ENCODE data around the gene TLE2.
"Not testable (repeated sequence)": the region's sequence is repeated elsewhere in the genome, so short reads cannot be mapped to it uniquely, and the experiment has no call there.

TLE2 gene

GRCh38 chr19:3041761-3042620, 12.9 kb upstream of the TLE2 start:
- H3K27ac Mint-ChIP-seq: no peak overlapping the region
- no peak for DNase-seq
- H3K27me3 Mint-ChIP-seq (ENCODE audit: low read depth, poor library complexity): peaks cover 89% of the 10 kb centered on the region
- H3K36me3 Mint-ChIP-seq (ENCODE audit: low read depth): no peaks in the 10 kb centered on the region
- H3K4me3 Mint-ChIP-seq: peak overlapping the region; percentile 19
- H3K4me1 Mint-ChIP-seq: peaks cover 12% of the 10 kb centered on the region
- H3K9me3 Mint-ChIP-seq: no peaks in the 10 kb centered on the region
- no peak for TF ChIP-seq CTCF (IDR thresholded peaks at IDR 0.05)

- no peak for TF ChIP-seq CTCF (IDR thresholded peaks at IDR 0.05)
- peaks cover 94% of the 10 kb centered on the region for H3K27me3 Mint-ChIP-seq (ENCODE audit: low read depth, poor library complexity)
- H3K4me3 Mint-ChIP-seq: peak overlapping the region; percentile 24
- H3K9me3 Mint-ChIP-seq: no peaks in the 10 kb centered on the region
- DNase-seq: no peak
- H3K4me1 Mint-ChIP-seq: peaks cover 17% of the 10 kb centered on the region
- no peak overlapping the region for H3K27ac Mint-ChIP-seq
- H3K36me3 Mint-ChIP-seq (ENCODE audit: low read depth): no peaks in the 10 kb centered on the region
Measured at GRCh38 chr19:3041327-3041726, 12.2 kb upstream of the TLE2 start.

- Mint-ChIP-seq H3K9me3 (no peaks in the 10 kb centered on the region), H3K36me3 (ENCODE audit: low read depth) (no peaks in the 10 kb centered on the region), H3K4me1 (peaks cover 27% of the 10 kb centered on the region), H3K4me3 (no peak overlapping the region), H3K27ac (no peak overlapping the region), H3K27me3 (ENCODE audit: low read depth, poor library complexity) (peaks cover 90% of the 10 kb centered on the region)
- no peak for TF ChIP-seq CTCF (IDR thresholded peaks at IDR 0.05)
- no peak for DNase-seq
Measured at GRCh38 chr19:3039641-3040077, 10.6 kb upstream of the TLE2 start.

GRCh38 chr19:3039125-3039524, 10.0 kb upstream of the TLE2 start:
- H3K36me3 Mint-ChIP-seq (ENCODE audit: low read depth): no peaks in the 10 kb centered on the region
- no peak for TF ChIP-seq CTCF (IDR thresholded peaks at IDR 0.05)
- no peak for DNase-seq
- H3K4me3 Mint-ChIP-seq: no peak overlapping the region
- H3K9me3 Mint-ChIP-seq: no peaks in the 10 kb centered on the region
- H3K27ac Mint-ChIP-seq: no peak overlapping the region
- H3K4me1 Mint-ChIP-seq: peaks cover 32% of the 10 kb centered on the region
- H3K27me3 Mint-ChIP-seq (ENCODE audit: low read depth, poor library complexity): peaks cover 90% of the 10 kb centered on the region

- Mint-ChIP-seq H3K4me3 (no peak overlapping the region), H3K27ac (no peak overlapping the region), H3K9me3 (peaks cover 5% of the 10 kb centered on the region), H3K36me3 (ENCODE audit: low read depth) (no peaks in the 10 kb centered on the region), H3K27me3 (ENCODE audit: low read depth, poor library complexity) (peaks cover 90% of the 10 kb centered on the region), H3K4me1 (peaks cover 37% of the 10 kb centered on the region)
- TF ChIP-seq CTCF (IDR thresholded peaks at IDR 0.05): no peak
- no peak for DNase-seq
Measured at GRCh38 chr19:3038214-3038613, 9.1 kb upstream of the TLE2 start.

- H3K4me3 Mint-ChIP-seq; H3K27ac Mint-ChIP-seq; H3K9me3 Mint-ChIP-seq; DNase-seq; H3K36me3 Mint-ChIP-seq (ENCODE audit: low read depth): not testable (repeated sequence)
- H3K27me3 Mint-ChIP-seq (ENCODE audit: low read depth, poor library complexity): peaks cover 91% of the 10 kb centered on the region
- peaks cover 31% of the 10 kb centered on the region for H3K4me1 Mint-ChIP-seq
Measured at GRCh38 chr19:3036977-3037544, 8.0 kb upstream of the TLE2 start.
